Measurements from ENCODE around the gene CBX6. TPM values are rescaled to one million over a fixed set of nuclear protein-coding genes. Genes with fewer than 3 reads are reported as not detected.

CBX6 gene
- total RNA-seq, 2 experiments from 2014 or later, result 41.6 to 42.8 TPM

GRCh38 chr22:38831166-38831945 is 40.7 kb downstream of the CBX6 start:
- Histone ChIP-seq H3K4me1 (ENCODE audit: insufficient read depth, low read length) (no peaks in the 10 kb centered on the region), H3K27me3 (ENCODE audit: control insufficient read depth in 1 of 2, insufficient read depth in 2 of 2, low read length in 2 of 2) (no peaks in the 10 kb centered on the region), H3K4me3 (ENCODE audit: low read length) (no peak overlapping the region), H3K9me3 (ENCODE audit: control insufficient read depth in 1 of 2, insufficient read depth in 1 of 2, low read length in 2 of 2) (peaks cover 0 to 5% of the 10 kb centered on the region in 2 experiments), H3K27ac (ENCODE audit: low read depth in 1 of 2, low read length in 2 of 2) (no peak overlapping the region), H3K36me3 (ENCODE audit: insufficient read depth, low read length) (no peaks in the 10 kb centered on the region)
- intact Hi-C loops (cut with DNase I, micrococcal nuclease), result no loop called here
- TF ChIP-seq CTCF (IDR thresholded peaks at IDR 0.05), result no peak
- POLR2A ChIA-PET, result no interaction called here
- Mint-ChIP-seq H3K4me3 (no peak overlapping the region), H3K4me1 (ENCODE audit: low read depth) (peaks cover 5% of the 10 kb centered on the region), H3K27ac (no peak overlapping the region), H3K36me3 (ENCODE audit: low read depth) (no peaks in the 10 kb centered on the region), H3K27me3 (no peaks in the 10 kb centered on the region), H3K9me3 (no peaks in the 10 kb centered on the region)
- DNase-seq (no peak), ATAC-seq (ENCODE audit: poor library complexity) (no peak)
- CTCF ChIA-PET, result no interaction called here

- peaks cover 0 to 5% of the 10 kb centered on the region in 2 experiments for H3K9me3 ChIP-seq (ENCODE audit: control insufficient read depth in 1 of 2, insufficient read depth in 1 of 2, low read length in 2 of 2)
- no peaks in the 10 kb centered on the region for H3K9me3 Mint-ChIP-seq
- no peak overlapping the region for H3K27ac Mint-ChIP-seq
- intact Hi-C loops (cut with DNase I, micrococcal nuclease), result no loop called here
- H3K4me1 Mint-ChIP-seq (ENCODE audit: low read depth), result peaks cover 5% of the 10 kb centered on the region
- ATAC-seq (ENCODE audit: poor library complexity) (no peak), DNase-seq (no peak)
- no peaks in the 10 kb centered on the region for H3K27me3 ChIP-seq (ENCODE audit: control insufficient read depth in 1 of 2, insufficient read depth in 2 of 2, low read length in 2 of 2)
- H3K4me3 ChIP-seq (ENCODE audit: low read length), result no peak overlapping the region
- no peak overlapping the region for H3K4me3 Mint-ChIP-seq
- H3K4me1 ChIP-seq (ENCODE audit: insufficient read depth, low read length), result no peaks in the 10 kb centered on the region
- H3K27me3 Mint-ChIP-seq, result no peaks in the 10 kb centered on the region
- TF ChIP-seq CTCF (IDR thresholded peaks at IDR 0.05), result no peak
- ChIA-PET CTCF (no interaction called here), POLR2A (no interaction called here)
- no peaks in the 10 kb centered on the region for H3K36me3 Mint-ChIP-seq (ENCODE audit: low read depth)
- H3K27ac ChIP-seq (ENCODE audit: low read depth in 1 of 2, low read length in 2 of 2), result no peak overlapping the region
- no peaks in the 10 kb centered on the region for H3K36me3 ChIP-seq (ENCODE audit: insufficient read depth, low read length)
Measured at GRCh38 chr22:38830845-38831108, 41.2 kb downstream of the CBX6 start.

- Mint-ChIP-seq H3K4me1 (ENCODE audit: low read depth) (peaks cover 5% of the 10 kb centered on the region), H3K36me3 (ENCODE audit: low read depth) (no peaks in the 10 kb centered on the region), H3K9me3 (no peaks in the 10 kb centered on the region), H3K27ac (no peak overlapping the region), H3K27me3 (no peaks in the 10 kb centered on the region), H3K4me3 (no peak overlapping the region)
- peaks cover 0 to 5% of the 10 kb centered on the region in 2 experiments for H3K9me3 ChIP-seq (ENCODE audit: control insufficient read depth in 1 of 2, insufficient read depth in 1 of 2, low read length in 2 of 2)
- ChIA-PET POLR2A (no interaction called here), CTCF (no interaction called here)
- no peaks in the 10 kb centered on the region for H3K4me1 ChIP-seq (ENCODE audit: insufficient read depth, low read length)
- no peaks in the 10 kb centered on the region for H3K36me3 ChIP-seq (ENCODE audit: insufficient read depth, low read length)
- no peaks in the 10 kb centered on the region for H3K27me3 ChIP-seq (ENCODE audit: control insufficient read depth in 1 of 2, insufficient read depth in 2 of 2, low read length in 2 of 2)
- DNase-seq (no peak), ATAC-seq (ENCODE audit: poor library complexity) (no peak)
- H3K27ac ChIP-seq (ENCODE audit: low read depth in 1 of 2, low read length in 2 of 2), result no peak overlapping the region
- intact Hi-C loops (cut with DNase I, micrococcal nuclease), result no loop called here
- TF ChIP-seq CTCF (IDR thresholded peaks at IDR 0.05), result no peak
- H3K4me3 ChIP-seq (ENCODE audit: low read length), result no peak overlapping the region
Measured at GRCh38 chr22:38830026-38830844, 41.8 kb downstream of the CBX6 start.
